Muscle of back (tissue), 13 donors: ENCODE measurements around the gene DEFB126. TPM values are rescaled to one million over a fixed set of nuclear protein-coding genes. Genes with fewer than 3 reads are reported as not detected.
"Not testable (repeated sequence)": the region's sequence is repeated elsewhere in the genome, so short reads cannot be mapped to it uniquely, and the experiment has no call there.

ENCODE experiments used
- DNase-seq, 3 donors: peaks; one replicate each; pipeline versions ENCODE4 v3.0.0 to v3.0.0-alpha.2; 2013
- long read RNA-seq, 9 donors: transcript quantifications; one replicate each; lab custom pipeline, GENCODE V29; 2026
- polyA plus RNA-seq, 10 donors: library from polyadenylated mRNA; unstranded; fragments of 120-200 nt; gene quantifications; one replicate each; pipeline ENCODE4 v1.2.1, GENCODE V29; 2013; ENCODE audit not compliant: insufficient read length in 10 of 10

Gene DEFB126, protein sequence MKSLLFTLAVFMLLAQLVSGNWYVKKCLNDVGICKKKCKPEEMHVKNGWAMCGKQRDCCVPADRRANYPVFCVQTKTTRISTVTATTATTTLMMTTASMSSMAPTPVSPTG
- not detected for polyA plus RNA-seq
- long read RNA-seq, donor 1, result 0 reads
- long read RNA-seq, donor 2, result 0 reads
- long read RNA-seq, donor 3, result 0 reads
- long read RNA-seq, donor 4, result 0 reads
- long read RNA-seq, donor 5, result 0 reads
- long read RNA-seq, donor 6, result 0 reads
- long read RNA-seq, donor 7, result 0 reads
- long read RNA-seq, donor 8, result 0 reads
- long read RNA-seq, donor 9, result 0 reads

DNA sequence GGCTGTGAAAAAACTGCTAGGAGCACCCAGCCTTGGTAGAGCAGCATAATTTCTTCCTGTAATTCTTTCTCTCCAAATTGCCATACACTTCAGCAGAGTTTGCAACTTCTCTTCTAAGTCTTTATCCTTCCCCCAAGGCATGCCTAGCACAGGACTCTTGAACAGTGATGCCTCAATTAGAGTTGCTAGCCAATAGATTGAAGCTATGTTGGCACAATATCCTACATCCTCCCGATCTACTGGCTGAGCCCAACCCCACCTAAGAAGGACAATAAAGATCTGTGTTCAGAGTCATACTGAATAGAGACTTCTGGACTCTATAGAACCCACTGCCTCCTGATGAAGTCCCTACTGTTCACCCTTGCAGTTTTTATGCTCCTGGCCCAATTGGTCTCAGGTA is at the start of gene DEFB126:
DEFB126 (plus strand) TSS at position 301 of the 400 bp plus-strand sequence; CDS start at position 340, 39 bp downstream.
- DNase-seq, result no peak

DNA sequence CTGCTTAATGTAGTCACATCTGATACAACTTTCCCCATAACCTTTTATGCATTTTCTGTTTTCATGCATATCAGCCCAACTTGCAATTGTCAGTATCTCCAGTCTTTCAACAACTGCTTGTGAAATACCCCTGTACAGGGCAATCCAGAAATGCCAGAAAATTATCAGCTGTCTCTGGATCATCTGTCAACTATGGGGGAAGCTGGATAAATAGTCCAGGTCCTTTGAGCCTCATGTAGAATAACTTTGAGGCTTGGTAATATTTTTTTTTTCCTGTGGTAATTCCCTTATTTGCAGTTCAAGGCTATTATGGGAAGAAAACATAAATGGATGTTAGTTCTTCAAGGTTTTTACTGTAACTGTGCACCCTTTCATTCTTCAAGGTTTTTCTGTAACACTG is 48.7 kb upstream of the DEFB126 start:
- DNase-seq, result no peak

DNA sequence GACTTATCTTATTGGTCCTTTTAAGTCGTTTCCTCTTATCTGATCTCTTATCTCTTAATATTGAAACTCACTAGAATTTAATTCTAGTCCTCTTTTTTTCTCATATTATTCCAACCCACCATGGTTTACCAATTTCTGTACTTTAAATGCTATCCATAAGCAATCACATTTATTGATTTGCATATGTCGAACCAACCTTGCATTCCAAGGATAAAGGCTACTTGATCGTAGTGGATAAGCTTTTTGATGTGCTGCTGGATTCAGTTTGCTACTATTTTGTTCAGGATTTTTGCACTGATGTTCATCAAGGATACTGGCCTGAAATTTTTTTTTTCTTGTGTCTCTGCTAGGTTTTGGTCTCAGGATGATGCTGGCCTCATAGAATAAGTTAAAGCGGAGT is 47.2 kb upstream of the DEFB126 start:
- DNase-seq, result no peak

DNA sequence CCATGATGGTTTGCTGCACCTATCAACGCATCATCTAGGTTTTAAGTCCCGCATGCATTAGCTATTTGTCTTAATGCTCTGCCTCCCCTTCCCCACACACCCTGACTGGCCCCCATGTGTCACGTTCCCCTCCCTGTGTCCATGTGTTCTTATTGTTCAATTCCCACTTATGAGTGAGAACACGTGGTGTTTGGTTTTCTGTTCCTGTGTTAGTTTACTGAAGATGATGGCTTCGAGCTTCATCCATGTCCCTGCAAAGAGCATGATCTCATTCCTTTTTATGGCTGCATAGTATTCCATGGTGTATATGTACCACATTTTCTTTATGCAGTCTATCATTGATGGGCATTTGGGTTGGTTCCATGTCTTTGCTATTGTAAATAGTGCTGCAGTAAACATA is 44.7 kb upstream of the DEFB126 start:
- not testable (repeated sequence) for DNase-seq

DNA sequence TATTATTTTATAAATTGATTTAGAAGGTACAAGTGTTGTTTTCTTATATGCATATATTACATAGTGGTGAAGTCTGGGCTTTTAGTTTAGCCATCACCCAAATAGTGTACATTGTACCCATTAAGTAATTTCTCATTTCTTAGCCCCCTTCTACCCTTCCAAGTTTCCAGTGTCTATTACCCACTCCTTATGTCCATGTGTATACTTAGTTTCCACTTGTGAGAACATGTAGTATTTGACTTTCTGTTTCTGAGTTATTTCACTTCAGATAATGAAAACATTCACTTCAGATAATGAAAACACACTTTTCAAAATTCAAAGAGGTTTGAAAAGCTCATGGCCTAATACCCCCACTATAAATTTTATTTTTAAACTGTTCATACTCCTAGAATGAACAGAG is 40.4 kb upstream of the DEFB126 start:
- DNase-seq, result no peak

DNA sequence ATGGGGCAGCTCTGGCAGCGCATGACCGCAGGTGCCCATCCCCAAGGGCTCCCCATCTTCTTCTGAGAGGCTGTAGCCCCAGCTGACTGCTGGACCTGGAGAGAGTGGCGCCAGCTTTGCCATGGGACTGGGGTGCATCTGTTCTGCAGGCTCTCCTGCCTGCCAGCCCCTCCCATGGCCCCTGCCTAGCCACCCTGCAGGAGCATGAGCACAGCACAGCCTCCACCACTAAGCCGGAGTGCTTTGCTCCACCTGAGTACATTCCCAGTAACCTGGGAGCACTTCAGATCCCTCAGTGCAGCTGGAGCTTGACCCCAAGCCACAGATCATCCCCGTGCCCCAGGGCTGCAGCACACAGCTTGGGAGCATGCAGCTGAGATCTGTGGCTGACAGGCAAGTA is 38.9 kb upstream of the DEFB126 start:
- DNase-seq, result no peak

DNA sequence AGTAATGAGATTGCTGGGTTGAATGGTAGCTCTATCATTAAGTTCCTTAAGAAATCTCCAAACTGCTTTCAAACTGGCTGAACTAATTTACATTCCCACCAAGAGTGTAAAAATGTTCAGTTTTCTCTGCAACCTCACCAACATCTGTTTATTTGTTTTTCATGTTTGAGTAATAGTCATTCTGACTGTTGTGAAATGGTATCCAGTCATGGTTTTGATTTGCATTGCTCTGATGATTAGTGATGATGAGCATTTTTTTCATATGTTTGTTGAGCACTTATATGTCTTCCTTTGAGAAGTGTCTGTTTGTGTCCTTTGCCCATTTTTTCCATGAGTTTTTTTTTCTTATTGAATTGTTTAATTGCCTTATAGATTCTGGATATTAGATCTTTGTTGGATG is 30.0 kb upstream of the DEFB126 start:
- no peak for DNase-seq

DNA sequence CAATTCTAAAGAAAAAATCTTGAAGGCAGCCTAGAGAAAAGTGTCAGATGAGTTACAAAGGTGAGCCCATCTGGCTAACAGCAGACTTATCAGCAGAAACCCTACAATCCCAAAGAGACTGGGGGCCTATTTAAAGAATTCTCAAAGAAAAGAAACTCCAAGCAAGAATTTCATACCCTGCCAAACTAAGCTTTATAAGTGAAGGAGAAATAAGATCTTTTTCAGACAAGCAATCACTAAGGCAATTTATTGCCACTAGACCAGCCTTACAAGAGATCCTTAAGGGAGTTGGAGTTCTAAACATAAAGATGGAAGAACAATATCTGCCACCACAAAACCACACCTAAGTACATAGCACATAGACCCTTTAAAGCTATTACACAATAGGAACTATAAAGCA is 24.9 kb upstream of the DEFB126 start:
- DNase-seq, result no peak

DNA sequence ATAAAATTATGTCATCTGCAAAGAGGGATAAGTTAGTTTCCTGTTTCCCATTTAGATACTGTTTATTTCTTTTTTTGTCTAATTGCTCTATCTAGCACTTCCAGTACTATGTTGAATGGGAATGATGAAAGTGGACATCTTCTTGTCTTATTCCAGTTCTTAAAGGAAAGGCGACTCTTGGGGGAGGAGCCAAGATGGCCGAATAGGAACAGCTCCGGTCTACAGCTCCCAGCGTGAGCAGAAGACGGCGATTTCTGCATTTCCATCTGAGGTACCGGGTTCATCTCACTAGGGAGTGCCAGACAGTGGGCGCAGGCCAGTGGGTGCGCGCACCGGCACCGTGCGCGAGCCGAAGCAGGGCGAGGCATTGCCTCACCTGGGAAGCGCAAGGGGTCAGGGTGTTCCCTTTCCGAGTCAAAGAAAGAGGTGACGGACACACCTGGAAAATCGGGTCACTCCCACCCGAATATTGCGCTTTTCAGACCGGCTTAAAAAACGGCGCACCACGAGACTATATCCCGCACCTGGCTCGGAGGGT is 12.5 kb upstream of the DEFB126 start:
- DNase-seq, result not testable (repeated sequence)

DNA sequence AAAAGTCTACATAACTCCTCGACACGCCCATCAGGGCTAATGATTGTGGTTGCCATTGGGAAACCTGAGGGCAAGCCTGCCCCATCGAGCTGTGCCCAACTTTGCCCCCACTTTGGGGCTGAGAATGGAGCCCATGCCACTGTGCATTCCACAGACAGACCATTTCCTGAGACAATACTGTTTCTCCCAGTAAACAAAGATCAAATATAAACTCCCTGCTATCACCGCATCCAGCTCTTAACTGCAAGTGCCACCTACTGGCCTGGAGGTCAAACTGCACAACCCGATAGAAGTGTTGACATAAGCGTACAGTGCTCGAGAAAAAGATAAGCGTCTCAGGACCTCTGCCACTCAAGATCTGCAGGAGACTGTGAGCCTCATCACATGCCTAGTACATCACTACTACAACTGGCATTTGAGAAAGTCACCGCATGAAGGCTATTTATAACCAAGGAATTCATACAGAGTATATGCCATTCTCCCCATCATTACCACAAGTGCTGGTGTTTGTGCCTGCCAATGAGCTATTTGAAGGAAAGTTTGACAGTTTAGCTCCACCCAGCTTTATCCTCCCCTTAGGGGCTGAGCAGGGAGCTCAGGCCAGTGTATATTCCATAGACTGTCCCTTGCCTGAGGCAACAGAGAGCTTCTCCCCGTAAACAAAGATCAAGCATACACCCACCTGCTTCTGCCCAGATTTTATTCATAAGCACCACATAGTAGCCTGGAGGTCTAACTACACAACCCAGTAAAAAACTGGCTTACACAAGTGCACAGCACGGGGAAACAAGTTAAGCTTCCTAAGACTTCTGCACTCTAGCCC is 4.5 kb upstream of the DEFB126 start:
- peak in 1 of 3 donors; percentile 0 for DNase-seq

DNA sequence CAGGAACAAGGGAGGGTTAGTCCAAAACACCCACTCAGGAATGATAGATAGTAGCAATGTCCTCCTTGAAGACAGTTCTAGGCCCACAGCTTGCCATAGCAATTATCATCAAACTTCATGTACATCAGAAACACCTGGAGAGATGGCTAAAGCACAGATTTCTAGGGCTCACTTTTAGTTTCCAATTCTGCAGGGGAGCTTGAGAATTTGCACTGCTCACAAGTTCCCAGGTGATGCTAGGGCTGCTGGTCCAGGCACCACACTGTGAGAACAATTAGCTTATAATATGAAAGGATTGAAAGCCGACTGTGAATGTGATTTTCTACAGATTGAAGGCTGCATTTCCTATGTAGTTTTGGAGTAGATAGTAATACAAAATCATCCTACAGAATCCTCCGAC is 3.5 kb downstream of the DEFB126 start:
- no peak for DNase-seq

DNA sequence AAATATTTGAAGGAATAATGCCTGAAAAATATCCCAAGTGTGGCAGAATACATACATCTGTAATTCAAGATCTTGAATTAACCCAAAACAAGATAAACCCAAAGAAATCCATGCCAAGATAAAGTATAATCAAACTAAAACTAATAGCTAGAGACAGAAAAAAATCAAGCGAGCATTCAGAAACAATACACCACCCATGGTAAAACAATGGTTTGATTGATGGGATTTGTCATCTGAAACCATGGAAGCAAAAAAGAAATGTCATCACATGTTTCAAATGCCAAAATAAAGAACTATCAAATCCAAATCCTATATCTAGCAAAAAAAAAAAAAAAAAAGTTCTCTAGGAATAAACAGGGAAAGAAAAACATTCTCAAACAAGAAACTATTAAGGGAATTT is 9.7 kb downstream of the DEFB126 start:
- no peak for DNase-seq

DNA sequence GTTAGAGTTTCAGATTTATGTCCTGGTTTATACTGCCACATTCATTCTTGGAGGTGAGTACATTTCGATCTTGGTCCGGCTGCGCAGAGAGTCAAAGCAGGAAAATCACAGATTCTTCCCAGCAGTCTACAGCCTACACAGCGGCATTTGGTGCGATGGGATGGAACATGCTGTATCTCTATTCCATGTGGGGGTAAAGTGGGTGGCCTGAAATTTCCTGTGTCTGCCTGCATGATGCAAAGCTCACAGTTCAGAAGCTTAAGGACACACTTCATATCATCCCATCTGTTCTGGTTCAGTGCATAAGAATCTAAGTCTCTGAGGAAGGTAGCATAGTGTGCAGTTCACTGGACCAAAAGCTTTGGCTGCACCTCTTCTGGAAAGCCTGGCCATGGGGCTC is 14.8 kb downstream of the DEFB126 start, which contains the start of gene DEFB127:
DEFB127 (plus strand) TSS at position 301 of the 400 bp plus-strand sequence; CDS start at position 392, 91 bp downstream.
- DNase-seq, result no peak

DNA sequence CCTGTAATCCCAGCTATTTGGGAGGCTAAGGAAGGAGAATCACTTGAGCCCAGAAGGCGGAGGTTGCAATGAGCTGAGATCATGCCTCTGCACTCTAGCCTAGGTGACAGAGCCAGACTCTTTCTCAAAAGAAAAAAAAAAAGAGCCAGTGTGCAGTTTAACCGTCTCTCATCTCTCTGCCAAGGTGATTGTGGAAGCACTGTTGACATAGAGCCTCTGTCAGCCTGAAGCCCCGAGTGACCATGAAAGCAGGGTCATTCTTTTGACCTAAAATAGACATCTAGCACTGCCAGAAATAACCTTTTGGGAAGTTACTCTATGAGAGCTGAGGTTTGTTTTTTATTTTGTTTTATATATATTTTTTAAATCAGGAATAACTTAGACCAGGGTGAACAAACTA is 22.2 kb downstream of the DEFB126 start:
- DNase-seq, result no peak

DNA sequence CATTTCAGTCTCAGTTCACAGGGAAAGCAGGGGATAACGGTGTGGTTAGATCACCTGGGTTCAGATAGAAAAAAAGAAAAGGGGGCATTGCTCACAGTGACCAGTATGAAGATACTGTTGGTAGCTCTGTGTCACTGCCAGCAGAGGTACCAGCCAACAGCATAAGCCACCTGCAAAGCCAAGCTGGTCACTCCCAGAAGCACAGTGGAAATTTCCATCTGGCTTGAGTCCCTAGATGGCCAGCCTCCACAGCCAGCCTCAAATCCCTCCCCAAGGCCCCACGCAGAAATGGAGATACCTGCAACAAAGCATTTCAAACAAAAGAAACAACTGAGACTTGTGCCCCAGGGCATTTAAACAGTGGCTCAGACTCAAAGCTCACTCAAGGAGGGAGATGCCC is 26.5 kb downstream of the DEFB126 start:
- no peak for DNase-seq

DNA sequence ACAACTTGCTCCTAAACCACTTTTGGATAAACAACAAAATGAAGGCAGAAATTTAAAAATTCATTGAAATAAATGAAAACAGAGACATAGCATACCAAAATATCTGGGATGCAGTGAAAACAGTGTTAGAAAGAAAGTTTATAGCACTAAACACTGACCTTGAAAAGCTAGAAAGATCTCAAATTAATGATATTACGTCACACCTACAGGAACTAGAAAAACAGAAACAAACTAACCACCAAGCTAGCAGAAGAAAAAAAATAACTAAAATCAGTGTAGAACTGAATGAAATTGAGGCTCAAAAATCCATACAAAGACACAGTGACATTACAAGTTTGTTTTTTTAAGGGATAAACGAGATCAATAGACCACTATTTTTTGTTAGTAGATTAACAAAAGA is 41.9 kb downstream of the DEFB126 start:
- no peak for DNase-seq

DNA sequence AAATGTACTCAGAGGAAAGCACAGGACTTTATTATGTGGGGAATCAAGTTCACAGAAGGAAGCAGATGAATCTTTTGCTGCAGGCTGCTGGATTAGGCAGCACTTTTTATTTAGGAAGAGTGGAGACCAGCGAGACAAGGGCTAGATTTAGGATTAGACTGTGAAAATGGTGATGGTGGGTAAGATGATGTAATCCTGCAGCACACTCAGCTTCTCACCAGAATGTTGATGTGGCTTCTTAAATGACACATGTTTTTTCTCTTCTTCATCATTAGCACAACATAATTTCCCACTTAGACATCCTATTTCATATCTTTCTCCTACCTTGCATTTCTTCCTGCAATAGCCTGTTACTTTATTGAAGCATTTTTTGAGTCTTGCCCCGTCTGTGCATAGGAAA is 45.3 kb downstream of the DEFB126 start:
- DNase-seq, result no peak

DNA sequence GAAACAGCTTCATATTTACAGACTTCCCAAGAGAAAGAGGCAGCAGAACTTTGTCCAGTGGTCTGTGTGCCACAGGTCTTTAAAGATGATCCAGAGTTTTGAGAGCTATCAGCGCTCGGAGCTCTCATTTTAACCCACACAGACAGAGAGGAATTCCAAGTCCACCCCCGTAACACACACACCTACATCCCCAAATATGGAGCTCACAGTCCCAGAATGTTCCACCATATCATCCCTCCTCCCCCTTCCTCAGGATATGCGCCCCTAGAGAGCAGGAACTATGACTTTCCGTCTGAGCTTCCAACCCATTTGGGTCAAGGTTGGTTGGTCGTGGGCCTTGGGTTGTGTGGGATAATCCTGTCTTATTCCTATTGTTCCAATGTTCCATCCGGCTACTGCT is 47.2 kb downstream of the DEFB126 start, which contains the start of gene DEFB128:
DEFB128 (minus strand) TSS at position 101 of the 400 bp plus-strand sequence; CDS start at position 13, 88 bp downstream.
- DNase-seq, result no peak
